Measurements from ENCODE around the gene MTMR3.

GRCh38 chr22:30027791-30028190 lies 144.8 kb downstream of the MTMR3 start:
- TF ChIP-seq GATA3 (IDR thresholded peaks at IDR 0.05; ENCODE audit: low read depth, low read length): no peak
- no peak for TF ChIP-seq GATA2 (IDR thresholded peaks at IDR 0.05; ENCODE audit: low read depth, low read length)

All from SH-SY5Y (cell line).